Activated naive CD8-positive, alpha-beta T cell treated with anti-CD3 and anti-CD28 coated beads for 36 hours (primary cell): ENCODE measurements around the gene ZNF398. TPM values are rescaled to one million over a fixed set of nuclear protein-coding genes. Genes with fewer than 3 reads are reported as not detected.

Experiments
- DNase-seq: peaks from one replicate; pipeline ENCODE4 v3.0.0; 2021
- H3K27ac Mint-ChIP-seq: one replicate; pipeline ENCODE4 v1.8.0; 2022; ENCODE audit warnings: mild to moderate bottlenecking, moderate library complexity, mixed read lengths
- H3K27me3 Mint-ChIP-seq: one replicate; pipeline ENCODE4 v1.8.0; 2022; ENCODE audit warnings: mild to moderate bottlenecking, mixed read lengths
- H3K36me3 Mint-ChIP-seq: one replicate; pipeline ENCODE4 v1.8.0; 2021; ENCODE audit warnings: mild to moderate bottlenecking, mixed read lengths
- H3K4me1 Mint-ChIP-seq: one replicate; pipeline ENCODE4 v1.8.0; 2021; ENCODE audit warnings: mixed read lengths
- H3K4me3 Mint-ChIP-seq: one replicate; pipeline ENCODE4 v1.8.0; 2022; ENCODE audit warnings: mild to moderate bottlenecking, moderate library complexity, mixed read lengths
- H3K9me3 Mint-ChIP-seq: one replicate; pipeline ENCODE4 v1.8.0; 2022; ENCODE audit warnings: mixed read lengths
- total RNA-seq, 2 experiments: library from RNA; stranded (reverse); gene quantifications; one replicate each; pipeline ENCODE4 v1.2.3, GENCODE V29; 2021

The ZNF398 gene
- 10 to 100 TPM; 10.5 to 11.1 TPM for total RNA-seq

GRCh38 chr7:149147072-149147751, at the start of gene ZNF398:
Gene ZNF398, plus strand, starts transcription at chr7:149147453. Its CDS starts 290 bp downstream, at chr7:149147743.
- H3K4me1 Mint-ChIP-seq, result peaks cover 27% of the 10 kb centered on the region
- H3K27me3 Mint-ChIP-seq, result no peaks in the 10 kb centered on the region
- H3K4me3 Mint-ChIP-seq, result peak within 1 kb of the TSS; percentile 93
- H3K36me3 Mint-ChIP-seq, result peaks cover 4% of the 10 kb centered on the region
- peak within 1 kb of the TSS; percentile 95 for H3K27ac Mint-ChIP-seq
- DNase-seq, result peak; percentile 84
- H3K9me3 Mint-ChIP-seq, result no peaks in the 10 kb centered on the region

- no peak overlapping the region for H3K27ac Mint-ChIP-seq
- H3K36me3 Mint-ChIP-seq, result no peaks in the 10 kb centered on the region
- no peaks in the 10 kb centered on the region for H3K9me3 Mint-ChIP-seq
- DNase-seq, result no peak
- H3K4me3 Mint-ChIP-seq, result no peak overlapping the region
- no peaks in the 10 kb centered on the region for H3K27me3 Mint-ChIP-seq
- H3K4me1 Mint-ChIP-seq, result peaks cover 2% of the 10 kb centered on the region
Observed at GRCh38 chr7:149099058-149099457, 48.2 kb upstream of the ZNF398 start.

GRCh38 chr7:149100821-149101220, 46.4 kb upstream of the ZNF398 start:
- Mint-ChIP-seq H3K27me3 (no peaks in the 10 kb centered on the region), H3K36me3 (no peaks in the 10 kb centered on the region), H3K27ac (no peak overlapping the region), H3K9me3 (no peaks in the 10 kb centered on the region), H3K4me1 (peaks cover 2% of the 10 kb centered on the region), H3K4me3 (no peak overlapping the region)
- no peak for DNase-seq

- no peaks in the 10 kb centered on the region for H3K9me3 Mint-ChIP-seq
- no peak for DNase-seq
- no peaks in the 10 kb centered on the region for H3K36me3 Mint-ChIP-seq
- H3K4me1 Mint-ChIP-seq, result peaks cover 2% of the 10 kb centered on the region
- H3K27ac Mint-ChIP-seq, result no peak overlapping the region
- no peaks in the 10 kb centered on the region for H3K27me3 Mint-ChIP-seq
- H3K4me3 Mint-ChIP-seq, result no peak overlapping the region
Observed at GRCh38 chr7:149102666-149103065, 44.6 kb upstream of the ZNF398 start.

GRCh38 chr7:149103424-149103823, 43.8 kb upstream of the ZNF398 start:
- H3K27me3 Mint-ChIP-seq, result no peaks in the 10 kb centered on the region
- no peak overlapping the region for H3K4me3 Mint-ChIP-seq
- DNase-seq, result no peak
- H3K36me3 Mint-ChIP-seq, result no peaks in the 10 kb centered on the region
- no peak overlapping the region for H3K27ac Mint-ChIP-seq
- no peaks in the 10 kb centered on the region for H3K9me3 Mint-ChIP-seq
- peaks cover 2% of the 10 kb centered on the region for H3K4me1 Mint-ChIP-seq

GRCh38 chr7:149104214-149104613, 43.0 kb upstream of the ZNF398 start:
- Mint-ChIP-seq H3K9me3 (no peaks in the 10 kb centered on the region), H3K36me3 (no peaks in the 10 kb centered on the region), H3K4me3 (no peak overlapping the region), H3K27me3 (no peaks in the 10 kb centered on the region), H3K4me1 (peaks cover 2% of the 10 kb centered on the region), H3K27ac (no peak overlapping the region)
- no peak for DNase-seq

- no peaks in the 10 kb centered on the region for H3K9me3 Mint-ChIP-seq
- no peaks in the 10 kb centered on the region for H3K36me3 Mint-ChIP-seq
- DNase-seq, result no peak
- H3K4me3 Mint-ChIP-seq, result no peak overlapping the region
- H3K4me1 Mint-ChIP-seq, result peaks cover 2% of the 10 kb centered on the region
- no peak overlapping the region for H3K27ac Mint-ChIP-seq
- no peaks in the 10 kb centered on the region for H3K27me3 Mint-ChIP-seq
Observed at GRCh38 chr7:149104749-149105148, 42.5 kb upstream of the ZNF398 start.

GRCh38 chr7:149109969-149110368, 37.3 kb upstream of the ZNF398 start:
- no peak overlapping the region for H3K27ac Mint-ChIP-seq
- no peaks in the 10 kb centered on the region for H3K27me3 Mint-ChIP-seq
- DNase-seq, result no peak
- H3K9me3 Mint-ChIP-seq, result no peaks in the 10 kb centered on the region
- H3K4me3 Mint-ChIP-seq, result no peak overlapping the region
- no peaks in the 10 kb centered on the region for H3K36me3 Mint-ChIP-seq
- H3K4me1 Mint-ChIP-seq, result no peaks in the 10 kb centered on the region

- peaks cover 37% of the 10 kb centered on the region for H3K36me3 Mint-ChIP-seq
- H3K4me1 Mint-ChIP-seq, result peaks cover 18% of the 10 kb centered on the region
Observed at GRCh38 chr7:149125189-149125862, 21.9 kb upstream of the ZNF398 start.

GRCh38 chr7:149125863-149126661, 21.2 kb upstream of the ZNF398 start, which contains the start of gene ZNF425:
Gene ZNF425, minus strand, starts transcription at chr7:149126324. Its CDS starts 111 bp downstream, at chr7:149126213.
- DNase-seq, result peak; percentile 98
- Mint-ChIP-seq H3K4me3 (peak within 1 kb of the TSS; percentile 100), H3K4me1 (peaks cover 18% of the 10 kb centered on the region), H3K36me3 (peaks cover 44% of the 10 kb centered on the region), H3K27me3 (peaks cover 3% of the 10 kb centered on the region), H3K9me3 (peaks cover 5% of the 10 kb centered on the region), H3K27ac (peak within 1 kb of the TSS; percentile 100)

More at GRCh38 chr7:149125189-149125862, 21.9 kb upstream of the ZNF398 start:
- Mint-ChIP-seq H3K27ac (peak overlapping the region; percentile 100), H3K4me3 (peak overlapping the region; percentile 100), H3K27me3 (peaks cover 3% of the 10 kb centered on the region), H3K9me3 (no peaks in the 10 kb centered on the region)
- no peak for DNase-seq

GRCh38 chr7:149126662-149127266, 20.5 kb upstream of the ZNF398 start:
- Mint-ChIP-seq H3K27me3 (peaks cover 3% of the 10 kb centered on the region), H3K4me1 (peaks cover 18% of the 10 kb centered on the region), H3K36me3 (peaks cover 50% of the 10 kb centered on the region), H3K9me3 (peaks cover 5% of the 10 kb centered on the region), H3K4me3 (peak overlapping the region; percentile 100), H3K27ac (peak overlapping the region; percentile 100)
- peak; percentile 78 for DNase-seq

- Mint-ChIP-seq H3K9me3 (peaks cover 7% of the 10 kb centered on the region), H3K27me3 (peaks cover 3% of the 10 kb centered on the region), H3K4me1 (peaks cover 9% of the 10 kb centered on the region), H3K4me3 (no peak overlapping the region), H3K36me3 (peaks cover 56% of the 10 kb centered on the region), H3K27ac (no peak overlapping the region)
- DNase-seq, result no peak
Observed at GRCh38 chr7:149130572-149131198, 16.6 kb upstream of the ZNF398 start.

- H3K27me3 Mint-ChIP-seq, result no peaks in the 10 kb centered on the region
- DNase-seq, result no peak
- H3K4me3 Mint-ChIP-seq, result no peak overlapping the region
- H3K27ac Mint-ChIP-seq, result no peak overlapping the region
- H3K4me1 Mint-ChIP-seq, result peaks cover 3% of the 10 kb centered on the region
- peaks cover 7% of the 10 kb centered on the region for H3K9me3 Mint-ChIP-seq
- peaks cover 47% of the 10 kb centered on the region for H3K36me3 Mint-ChIP-seq
Observed at GRCh38 chr7:149133028-149133710, 14.1 kb upstream of the ZNF398 start.

- Mint-ChIP-seq H3K27me3 (no peaks in the 10 kb centered on the region), H3K4me3 (no peak overlapping the region), H3K27ac (no peak overlapping the region), H3K36me3 (peaks cover 22% of the 10 kb centered on the region), H3K4me1 (no peaks in the 10 kb centered on the region), H3K9me3 (peaks cover 2% of the 10 kb centered on the region)
- DNase-seq, result no peak
Observed at GRCh38 chr7:149136118-149136517, 11.1 kb upstream of the ZNF398 start.
